NOMO-1 treated with DMSO at 0.1 percent for 48 hours (cell line): ENCODE results near the gene TMEM154.
"Not testable (repeated sequence)": the region's sequence is repeated elsewhere in the genome, so short reads cannot be mapped to it uniquely, and the experiment has no call there.

Experiments
- DNase-seq: peaks from one replicate; lab custom pipeline; 2025; ENCODE audit not compliant: unreplicated experiment; lab: John Stamatoyannopoulos, UW

TMEM154 gene

DNA sequence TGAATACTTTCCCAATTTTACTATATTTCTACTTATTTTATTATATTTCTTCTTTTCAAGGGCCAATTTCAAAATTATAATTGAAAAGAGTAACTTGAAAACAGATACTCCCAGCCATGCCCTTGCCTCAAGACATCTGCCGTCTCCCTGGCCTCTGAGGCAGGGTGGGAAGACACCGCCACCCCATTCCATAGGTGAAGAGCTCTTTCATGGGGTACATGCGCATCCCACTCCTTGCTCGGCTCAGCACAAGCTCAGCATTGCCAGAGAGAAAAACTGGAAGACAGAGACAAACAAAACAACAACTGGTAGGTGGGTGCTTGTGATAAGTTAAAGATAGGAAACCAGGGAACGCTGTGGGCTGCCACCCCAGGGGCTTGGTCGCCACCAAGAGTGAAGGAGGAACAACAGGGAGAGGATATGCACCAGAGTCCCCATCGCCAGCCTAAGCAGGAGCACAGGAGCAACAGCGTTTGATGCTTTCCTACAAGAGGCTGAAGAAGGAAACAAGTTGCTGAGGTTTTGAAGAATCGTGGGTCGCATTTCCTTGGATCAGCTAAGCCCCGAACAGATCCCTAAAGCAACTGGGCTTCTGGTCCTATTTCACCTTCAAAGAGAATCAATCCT is 11.3 kb downstream of the TMEM154 start:
- no peak for DNase-seq

DNA sequence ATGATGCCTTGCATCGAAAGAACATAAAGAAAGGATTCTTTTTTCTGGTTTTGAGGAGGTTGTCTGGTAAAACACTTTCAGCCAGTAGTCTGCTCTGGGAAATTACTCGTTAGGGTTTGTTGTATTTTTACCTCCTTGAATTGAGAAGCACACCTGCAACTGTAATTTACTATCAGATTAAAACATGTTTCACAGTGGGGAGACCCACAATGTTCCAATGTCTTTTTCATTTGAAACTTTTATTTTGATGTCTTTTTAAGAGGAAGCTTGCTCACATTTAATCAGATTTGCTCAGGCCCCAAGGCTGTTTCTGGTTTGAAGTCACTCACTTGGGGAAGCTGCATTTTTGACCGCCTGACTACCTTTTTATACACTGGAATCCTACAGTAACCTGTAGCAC is 12.0 kb downstream of the TMEM154 start:
- DNase-seq: no peak

GRCh38 chr4:152666946-152667345 is 12.9 kb downstream of the TMEM154 start:
- no peak for DNase-seq

DNA sequence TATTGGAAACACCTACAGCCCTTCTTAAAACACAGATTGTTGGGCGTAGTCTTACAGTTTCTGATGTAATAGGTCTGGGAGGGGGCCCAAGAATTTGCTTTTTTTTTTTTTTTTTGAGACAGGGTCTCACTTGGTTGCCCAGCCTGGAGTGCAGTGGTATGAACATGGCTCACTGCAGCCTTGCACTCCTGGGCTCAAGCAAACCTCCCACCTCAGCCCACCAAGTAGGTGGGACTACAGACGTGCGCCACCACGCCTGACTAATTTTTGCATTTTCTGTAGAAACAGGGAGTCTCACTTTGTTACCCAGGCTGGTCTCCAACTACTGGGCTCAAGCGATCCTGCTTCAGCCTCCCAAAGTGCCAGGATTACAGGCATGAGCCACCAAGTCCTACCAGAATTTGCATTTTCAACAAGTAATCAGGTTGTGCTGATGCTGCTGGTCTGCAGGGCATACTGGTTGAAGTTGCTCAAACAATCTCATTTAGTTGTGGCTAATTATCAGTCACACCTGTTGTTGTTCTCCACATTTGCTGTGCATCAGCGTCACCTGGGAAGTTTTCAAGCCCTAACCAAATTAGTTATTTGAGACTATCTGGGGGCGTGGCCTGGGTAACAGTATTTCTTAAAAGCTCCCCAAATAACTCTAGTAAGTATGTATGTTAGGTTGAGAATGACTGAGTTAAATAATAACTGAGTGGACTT is 14.0 kb downstream of the TMEM154 start:
- no peak for DNase-seq

DNA sequence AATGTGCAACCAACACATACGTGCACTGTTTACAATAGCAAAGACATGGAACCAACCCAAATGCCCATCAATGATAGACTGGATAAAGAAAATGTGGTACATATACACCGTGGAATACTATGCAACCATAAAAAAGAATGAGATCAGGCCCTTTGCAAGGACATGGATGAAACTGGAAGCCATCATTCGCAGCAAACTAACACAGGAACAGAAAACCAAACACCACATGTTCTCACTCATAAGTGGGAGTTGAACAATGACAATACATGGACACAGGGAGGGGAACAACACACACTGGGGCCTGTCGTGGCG is 15.8 kb downstream of the TMEM154 start:
- DNase-seq: not testable (repeated sequence)

GRCh38 chr4:152663203-152664066 is 16.4 kb downstream of the TMEM154 start:
- peak; percentile 89 for DNase-seq

DNA sequence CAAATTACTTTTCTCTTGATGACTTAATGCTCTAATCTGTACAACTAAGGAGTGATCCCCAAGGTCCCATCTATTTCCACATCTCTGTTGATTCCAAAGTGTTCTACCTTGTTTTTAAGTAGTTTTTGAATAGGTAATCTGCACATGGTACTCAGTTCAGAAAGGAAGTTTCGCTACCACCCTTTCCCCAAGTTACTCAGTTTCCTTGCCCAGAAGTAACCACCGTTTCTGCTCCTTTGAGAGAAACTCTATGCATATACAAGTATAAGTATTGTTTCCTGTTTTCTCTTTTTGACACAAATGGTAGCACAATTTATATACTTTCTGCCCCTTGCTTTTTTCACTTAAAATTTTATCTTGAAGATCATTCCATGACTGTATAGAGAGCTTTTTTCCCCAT is 18.1 kb downstream of the TMEM154 start:
- DNase-seq: no peak

- DNase-seq: no peak
Observed at GRCh38 chr4:152660526-152660925, 19.3 kb downstream of the TMEM154 start.

GRCh38 chr4:152659806-152660205 is 20.0 kb downstream of the TMEM154 start:
- DNase-seq: no peak

- DNase-seq: no peak
Observed at GRCh38 chr4:152657657-152658056, 22.1 kb downstream of the TMEM154 start.

- DNase-seq: no peak
Observed at GRCh38 chr4:152655272-152656129, 24.3 kb downstream of the TMEM154 start.

DNA sequence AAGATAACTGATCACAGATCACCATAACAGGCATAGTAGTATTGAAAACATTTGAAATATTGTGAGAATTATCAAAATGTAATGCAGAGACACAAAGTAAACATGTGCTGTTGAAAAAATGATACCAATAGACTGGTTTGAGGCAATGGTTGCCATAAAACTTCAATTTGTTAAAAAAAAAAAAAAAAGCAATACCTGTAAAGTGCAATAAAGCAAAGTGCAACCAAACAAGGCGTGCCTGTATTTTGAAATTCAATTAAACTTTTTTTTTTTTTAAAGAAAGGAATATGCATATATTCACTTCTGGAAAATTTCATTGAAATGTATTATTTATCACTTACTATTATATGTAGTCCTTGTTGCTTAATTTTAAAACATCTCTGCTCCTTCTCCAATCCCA is 27.7 kb downstream of the TMEM154 start:
- no peak for DNase-seq

DNA sequence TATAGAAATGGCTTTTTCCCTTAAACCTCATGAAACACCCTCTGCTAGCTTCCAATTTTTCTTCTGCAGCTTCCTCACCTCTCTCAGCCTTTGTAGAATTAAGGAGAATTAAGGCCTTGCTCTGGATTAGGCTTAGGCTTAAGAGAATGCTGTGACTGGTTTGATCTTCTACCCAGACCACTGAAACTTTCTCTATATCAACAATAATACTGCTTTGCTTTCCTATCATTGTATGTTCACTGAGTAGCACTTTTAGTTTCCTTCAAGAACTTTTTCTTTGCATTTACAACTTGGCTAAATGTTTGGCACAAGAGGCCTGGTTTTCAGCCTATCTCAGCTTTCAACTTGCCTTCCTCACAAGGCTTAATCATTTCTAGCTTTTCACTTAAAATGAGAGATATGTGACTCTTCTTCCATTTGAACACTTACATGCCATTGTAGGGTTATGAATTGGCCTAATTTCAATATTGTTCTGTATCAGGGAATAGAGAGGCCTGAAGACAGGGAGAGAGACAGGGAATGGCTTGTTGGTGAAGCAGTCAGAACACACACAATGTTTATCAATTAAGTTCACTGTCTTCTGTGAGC is 28.2 kb downstream of the TMEM154 start:
- DNase-seq: no peak

- no peak for DNase-seq
Observed at GRCh38 chr4:152646221-152646620, 33.6 kb downstream of the TMEM154 start.

DNA sequence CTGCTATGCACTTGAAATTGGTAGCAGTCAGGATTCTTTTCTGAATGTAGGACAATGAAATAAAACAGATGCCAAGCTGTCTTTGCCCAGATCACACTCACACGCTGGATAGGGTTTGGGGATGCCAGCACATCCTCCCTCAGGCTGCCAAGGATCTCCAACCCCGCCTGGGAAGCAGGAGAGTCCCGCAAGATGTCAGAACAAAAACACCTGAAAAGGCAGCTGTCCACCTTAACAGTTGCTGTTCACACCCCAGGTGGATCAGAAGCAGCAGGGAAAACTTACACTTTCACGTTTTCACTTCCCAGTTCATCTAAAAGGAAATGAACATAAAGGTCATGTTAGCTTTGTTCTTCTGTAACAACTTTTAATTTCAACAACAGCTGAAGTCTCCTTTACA is 35.7 kb downstream of the TMEM154 start:
- no peak for DNase-seq

- DNase-seq: peak; percentile 81
Observed at GRCh38 chr4:152643153-152644035, 36.4 kb downstream of the TMEM154 start.

- DNase-seq: no peak
Observed at GRCh38 chr4:152640058-152640921, 39.5 kb downstream of the TMEM154 start.

GRCh38 chr4:152635851-152636250 is 43.9 kb downstream of the TMEM154 start:
- no peak for DNase-seq
